RWPE2 (cell line): ENCODE measurements around the gene TPRN.

Source experiments
- ATAC-seq: fragments of 200-7000 bp; cut with Tn5 transposase; 3 replicates; pipeline ENCODE4 v1.9.1; 2021; ENCODE audit warnings: low read depth
- DNase-seq: peaks from one replicate; pipeline ENCODE4 v3.0.0-alpha.2; 2020; ENCODE audit warnings: low spot score
- H3K27ac ChIP-seq: fragments of 450-650 bp; 2 replicates; pipeline ENCODE4 v1.5.1; 2017; ENCODE audit warnings: mild to moderate bottlenecking; ENCODE audit not compliant: poor library complexity, severe bottlenecking
- H3K27me3 ChIP-seq: fragments of 250-450 bp; sonication (Bioruptor Pico); 2 replicates; pipeline ENCODE4 v1.5.1; 2021; ENCODE audit warnings: mild to moderate bottlenecking, moderate library complexity; ENCODE audit not compliant: insufficient read depth, poor library complexity, severe bottlenecking
- H3K36me3 ChIP-seq: fragments of 250-450 bp; sonication (Bioruptor Pico); 2 replicates; pipeline ENCODE4 v1.5.1; 2020; ENCODE audit warnings: low read depth, mild to moderate bottlenecking, moderate library complexity
- H3K4me1 ChIP-seq: fragments of 250-450 bp; sonication (Bioruptor Pico); 2 replicates; pipeline ENCODE4 v1.5.1; 2021; ENCODE audit warnings: mild to moderate bottlenecking, moderate library complexity; ENCODE audit not compliant: insufficient read depth, poor library complexity, severe bottlenecking
- H3K4me3 ChIP-seq: fragments of 250-450 bp; sonication (Bioruptor Pico); 2 replicates; pipeline ENCODE4 v1.5.1; 2021; ENCODE audit warnings: mild to moderate bottlenecking, moderate library complexity; ENCODE audit not compliant: severe bottlenecking
- H3K9me3 ChIP-seq: fragments of 250-450 bp; sonication (Bioruptor Pico); 2 replicates; pipeline ENCODE4 v1.5.1; 2021; ENCODE audit warnings: mild to moderate bottlenecking, moderate library complexity; ENCODE audit not compliant: severe bottlenecking
- CTCF ChIP-seq: fragments of 450-650 bp; IDR thresholded peaks from one replicate; pipeline ENCODE4 v1.5.1; 2017; ENCODE audit warnings: mild to moderate bottlenecking, moderate library complexity; ENCODE audit not compliant: poor library complexity, severe bottlenecking

TPRN gene

GRCh38 chr9:137182836-137183235 is 17.7 kb downstream of the TPRN start:
- Histone ChIP-seq H3K27ac (no peak overlapping the region), H3K27me3 (no peaks in the 10 kb centered on the region), H3K9me3 (no peaks in the 10 kb centered on the region), H3K36me3 (peaks cover 33% of the 10 kb centered on the region), H3K4me3 (no peak overlapping the region), H3K4me1 (peaks cover 5% of the 10 kb centered on the region)
- TF ChIP-seq CTCF, result no peak
- DNase-seq (no peak), ATAC-seq (no peak)

- no peaks in the 10 kb centered on the region for H3K27me3 ChIP-seq
- no peaks in the 10 kb centered on the region for H3K9me3 ChIP-seq
- ATAC-seq, result no peak
- H3K36me3 ChIP-seq, result peaks cover 24% of the 10 kb centered on the region
- H3K4me1 ChIP-seq, result no peaks in the 10 kb centered on the region
- H3K27ac ChIP-seq, result no peak overlapping the region
- H3K4me3 ChIP-seq, result no peak overlapping the region
- DNase-seq, result no peak
- TF ChIP-seq CTCF, result no peak
These were observed 18.9 kb downstream of the TPRN start for GRCh38 chr9:137181680-137182079.

- DNase-seq (no peak), ATAC-seq (no peak)
- Histone ChIP-seq H3K27ac (no peak overlapping the region), H3K4me1 (no peaks in the 10 kb centered on the region), H3K9me3 (no peaks in the 10 kb centered on the region), H3K36me3 (peaks cover 24% of the 10 kb centered on the region), H3K27me3 (no peaks in the 10 kb centered on the region), H3K4me3 (no peak overlapping the region)
- no peak for TF ChIP-seq CTCF
These were observed 20.1 kb downstream of the TPRN start for GRCh38 chr9:137180491-137180890.

GRCh38 chr9:137179761-137180160 is 20.8 kb downstream of the TPRN start:
- Histone ChIP-seq H3K4me3 (no peak overlapping the region), H3K9me3 (no peaks in the 10 kb centered on the region), H3K27me3 (peaks cover 6% of the 10 kb centered on the region), H3K36me3 (peaks cover 24% of the 10 kb centered on the region), H3K27ac (no peak overlapping the region), H3K4me1 (no peaks in the 10 kb centered on the region)
- DNase-seq, result no peak
- ATAC-seq, result no peak
- TF ChIP-seq CTCF, result no peak

GRCh38 chr9:137178939-137179630 is 21.5 kb downstream of the TPRN start:
- DNase-seq (no peak), ATAC-seq (no peak)
- H3K27ac ChIP-seq, result no peak overlapping the region
- H3K4me3 ChIP-seq, result no peak overlapping the region
- no peaks in the 10 kb centered on the region for H3K4me1 ChIP-seq
- H3K9me3 ChIP-seq, result no peaks in the 10 kb centered on the region
- peaks cover 24% of the 10 kb centered on the region for H3K36me3 ChIP-seq
- no peak for TF ChIP-seq CTCF
- peaks cover 11% of the 10 kb centered on the region for H3K27me3 ChIP-seq
